NCI-H2029 (cell line): ENCODE measurements around the gene HOXA9.

ENCODE experiments used
- DNase-seq: peaks from one replicate; lab custom pipeline; 2025; lab: John Stamatoyannopoulos, UW

HOXA9 gene

DNA sequence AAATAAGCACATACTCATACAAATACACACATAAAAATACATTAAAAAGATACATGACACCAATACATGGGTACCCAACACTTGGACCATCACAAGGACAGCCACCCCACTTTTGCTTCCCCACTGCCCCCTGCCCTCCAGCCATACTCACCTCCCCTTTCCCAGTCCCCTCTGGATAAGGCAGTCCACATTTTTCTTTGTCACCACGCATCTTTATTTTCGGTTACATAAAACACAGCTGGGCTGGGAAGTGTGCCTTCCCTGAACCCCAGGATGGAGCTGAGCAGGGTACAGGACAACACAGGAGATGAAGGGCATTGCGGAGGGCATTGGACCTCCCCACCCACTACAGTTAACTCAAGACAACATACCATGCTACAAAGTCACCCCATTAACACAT lies 11.8 kb downstream of the HOXA9 start:
- no peak for DNase-seq

DNA sequence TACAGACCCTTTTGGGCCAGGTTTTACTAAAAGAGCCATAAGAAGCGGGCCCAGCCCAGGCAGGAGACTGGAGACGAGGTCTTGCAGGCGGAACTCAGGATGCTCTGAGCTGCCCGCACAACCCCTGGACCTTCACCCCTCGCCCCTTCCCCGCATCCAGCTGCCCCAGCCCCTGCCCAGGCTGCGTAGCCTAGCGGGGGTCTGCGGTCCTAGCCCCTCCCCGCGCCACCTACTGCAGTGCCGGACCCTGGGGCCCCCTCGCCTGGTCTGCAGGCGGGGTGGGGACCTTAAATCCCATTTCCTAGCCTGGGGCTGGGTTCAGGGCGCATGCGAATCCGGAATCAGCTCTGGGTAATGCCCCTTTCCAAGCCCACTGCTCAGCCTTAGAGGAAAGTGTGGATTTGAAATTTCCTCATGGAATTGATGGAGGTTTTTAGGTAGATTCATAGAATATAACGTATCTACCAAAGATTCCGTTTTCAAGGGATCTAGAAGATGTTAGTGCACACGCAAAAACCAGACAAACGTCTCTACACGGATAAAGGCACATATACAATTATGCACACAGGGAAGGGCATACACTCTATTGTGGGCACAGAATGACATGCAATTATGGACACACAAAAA lies 12.4 kb downstream of the HOXA9 start:
- no peak for DNase-seq

DNA sequence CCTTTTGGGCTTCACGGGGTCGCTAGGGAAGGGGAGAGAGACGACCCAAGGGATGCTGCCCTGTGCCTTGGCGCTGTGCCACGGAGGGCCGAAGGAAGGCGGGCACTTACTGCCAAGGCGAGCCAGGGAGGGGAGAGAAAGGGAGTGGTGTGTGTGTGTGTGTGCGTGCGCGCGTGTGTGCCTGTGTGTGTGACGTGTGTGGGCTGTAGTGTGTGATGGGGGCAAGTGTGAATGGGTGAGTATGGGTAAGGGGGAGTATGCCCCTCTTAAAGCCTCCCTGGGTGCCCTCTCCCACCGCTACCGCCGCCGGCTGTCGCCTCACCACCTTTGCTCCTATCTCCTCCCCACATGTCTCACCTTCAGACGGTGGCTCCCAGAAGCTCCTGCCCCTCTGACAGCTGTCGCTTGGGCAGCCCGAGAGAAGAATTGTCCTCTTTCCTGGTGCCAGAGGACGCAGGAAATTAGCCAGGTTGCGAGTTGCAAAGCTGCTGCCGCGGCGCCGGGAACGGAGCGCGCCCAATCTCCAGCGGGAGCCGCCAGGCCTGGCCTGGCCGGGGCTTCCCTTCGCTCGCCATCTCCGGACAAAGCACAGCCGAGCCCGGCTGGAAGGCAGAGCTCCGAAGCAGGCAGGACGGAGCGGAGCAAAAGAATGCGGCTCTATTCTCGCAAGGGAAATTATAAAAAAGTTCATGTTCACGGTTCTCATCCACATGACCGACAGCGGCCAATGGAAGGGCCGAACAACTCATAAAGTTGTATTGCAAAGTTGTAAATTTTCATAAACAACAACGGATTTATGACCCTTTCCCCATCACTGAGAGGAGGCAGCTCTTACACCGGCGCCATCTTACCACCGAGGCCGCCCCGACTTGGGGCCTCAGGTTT lies 13.2 kb downstream of the HOXA9 start, which contains the start of gene HOXA3:
Gene HOXA3 (minus strand): TSS at position 653 of the 885 bp plus-strand sequence. CDS start 41,943 bp downstream, outside the sequence.
- DNase-seq = no peak

DNA sequence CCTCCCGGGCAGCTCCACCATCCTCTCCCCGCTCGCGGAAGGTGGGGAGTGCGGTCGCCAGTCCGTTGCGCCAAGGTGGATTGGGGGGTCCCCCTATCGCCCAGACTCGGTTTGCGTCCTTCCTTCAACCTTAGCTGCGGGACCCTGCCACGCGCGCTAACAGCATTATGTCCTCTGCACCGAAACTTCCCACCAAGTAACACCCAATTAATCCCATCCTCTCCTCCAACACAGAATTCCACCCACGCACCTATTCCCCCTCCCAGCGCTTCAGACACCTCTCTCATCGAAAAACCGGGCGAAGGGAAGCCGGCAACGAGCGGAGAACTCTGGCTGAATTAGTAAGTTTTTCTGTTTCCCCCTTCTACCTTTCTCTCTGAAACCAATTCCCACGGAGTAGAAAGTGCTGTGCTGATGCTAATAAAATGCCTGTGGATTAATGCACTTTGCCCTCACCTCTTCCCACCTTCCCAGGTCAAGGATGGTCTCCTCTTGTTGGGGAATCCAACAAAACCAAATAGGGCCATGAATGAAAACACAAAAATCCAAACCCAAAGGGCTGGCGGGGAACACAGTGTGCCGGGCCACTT lies 13.9 kb downstream of the HOXA9 start:
- DNase-seq = no peak

DNA sequence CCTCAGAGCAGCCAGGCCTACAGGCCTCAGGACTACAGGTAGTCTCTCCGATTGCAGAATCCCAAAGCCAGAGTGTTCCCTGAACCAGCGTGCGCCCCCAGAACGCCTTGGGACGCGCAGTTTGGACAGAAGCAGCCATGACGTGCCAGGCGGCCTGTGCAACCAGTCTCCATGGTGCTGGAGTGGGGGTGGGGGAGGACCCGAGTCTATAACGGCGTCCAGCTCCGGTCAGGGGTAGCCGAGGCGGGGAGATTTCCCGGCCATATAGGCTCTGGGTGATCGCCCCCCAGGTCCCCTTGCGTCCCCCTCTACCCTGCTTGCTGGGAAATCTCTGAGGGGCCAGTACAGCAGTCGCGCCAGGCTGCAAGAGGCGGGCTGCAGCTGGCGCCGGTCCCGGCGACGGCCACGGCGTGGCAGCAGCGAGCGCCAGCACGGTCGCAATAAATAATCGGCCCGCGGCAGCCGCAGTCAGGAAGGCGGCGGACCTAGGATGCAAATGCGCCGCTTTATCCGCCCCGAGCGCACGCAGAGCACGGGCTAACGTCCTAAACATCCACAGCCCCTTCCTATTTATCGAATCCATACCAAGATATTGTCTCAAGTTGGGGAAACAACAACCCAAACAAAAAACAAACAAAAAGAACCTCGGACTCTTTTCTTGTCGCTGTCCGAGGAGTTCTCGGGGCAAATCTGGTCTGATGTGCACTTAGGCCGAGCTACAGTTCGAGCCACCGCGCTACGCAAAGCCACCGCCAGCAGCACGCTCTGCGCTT lies 14.6 kb downstream of the HOXA9 start:
- no peak for DNase-seq

DNA sequence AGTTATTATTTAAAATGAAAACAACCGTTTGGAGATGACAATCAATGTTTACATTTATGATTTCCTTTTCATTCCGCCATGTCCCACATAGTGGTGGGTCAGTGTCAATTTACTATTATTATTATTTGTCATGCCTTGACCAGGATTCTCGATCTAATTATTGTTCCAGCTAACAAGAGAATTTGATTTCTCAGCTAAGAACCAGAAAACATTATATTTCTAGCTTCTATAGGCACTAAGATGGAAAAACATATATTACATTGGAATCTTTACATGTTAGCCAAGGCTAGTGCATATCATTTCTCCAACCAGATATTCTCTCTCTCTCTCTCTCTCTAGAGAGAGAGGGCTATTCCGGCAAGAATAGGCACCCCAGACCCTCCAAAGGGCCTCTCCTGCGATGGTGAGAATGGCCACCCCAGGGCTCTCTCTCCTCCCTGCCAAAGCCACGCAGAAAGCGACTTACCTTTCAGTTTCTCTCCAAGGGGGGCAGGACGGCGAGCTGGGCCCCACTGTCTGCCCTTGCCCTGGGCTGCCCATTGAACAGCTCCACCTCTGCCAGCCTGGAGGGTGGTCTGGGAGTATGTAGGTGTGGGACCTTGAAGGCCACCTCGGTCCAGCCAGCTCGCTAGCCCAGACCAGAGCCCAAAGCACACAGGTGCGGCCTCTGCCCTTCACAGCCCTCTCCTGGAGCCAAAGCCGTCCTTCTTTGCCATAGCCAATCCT lies 15.3 kb downstream of the HOXA9 start:
- no peak for DNase-seq

DNA sequence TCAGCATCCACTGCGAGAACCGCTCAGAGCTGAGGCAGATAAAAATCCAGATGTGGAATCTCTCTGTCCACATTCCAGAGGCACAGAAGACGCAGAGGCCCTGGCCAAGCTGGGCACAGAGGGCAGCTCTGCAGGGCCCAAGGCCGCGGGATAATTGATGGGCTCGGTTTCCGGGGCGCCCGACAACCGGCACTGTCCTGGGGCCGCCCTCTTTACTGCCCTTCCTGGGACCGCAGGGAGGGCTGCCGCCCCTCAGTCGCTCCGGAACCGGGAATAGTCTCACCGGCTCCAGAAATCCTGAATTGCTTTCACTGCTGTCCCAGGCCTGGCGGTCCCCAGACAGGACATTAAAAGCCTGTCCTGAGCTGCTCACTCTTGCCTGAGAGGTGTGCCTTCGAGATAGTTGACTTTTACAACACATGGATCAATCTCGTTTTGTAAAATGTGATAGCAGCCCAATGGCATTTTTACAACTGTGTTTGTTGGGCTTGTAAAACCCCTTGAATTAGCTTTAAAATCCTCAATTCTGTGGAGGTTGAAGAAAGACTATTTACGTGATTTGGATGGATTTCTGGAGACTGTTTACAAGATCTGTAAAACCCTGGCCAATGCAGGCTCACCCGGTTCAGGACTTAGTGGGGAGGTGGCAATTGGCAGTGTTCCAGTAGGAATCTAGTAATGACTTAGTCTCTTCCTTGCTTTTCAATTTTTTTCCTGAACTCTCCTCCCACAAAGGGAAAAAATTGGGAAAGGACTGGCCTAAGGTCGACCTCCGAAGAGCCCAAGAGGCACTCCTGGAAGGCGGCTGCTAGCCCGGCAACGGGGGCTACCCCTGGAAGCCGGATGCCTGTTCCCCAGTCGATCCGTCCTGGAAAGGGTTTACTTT lies 16.3 kb downstream of the HOXA9 start:
- DNase-seq = no peak

DNA sequence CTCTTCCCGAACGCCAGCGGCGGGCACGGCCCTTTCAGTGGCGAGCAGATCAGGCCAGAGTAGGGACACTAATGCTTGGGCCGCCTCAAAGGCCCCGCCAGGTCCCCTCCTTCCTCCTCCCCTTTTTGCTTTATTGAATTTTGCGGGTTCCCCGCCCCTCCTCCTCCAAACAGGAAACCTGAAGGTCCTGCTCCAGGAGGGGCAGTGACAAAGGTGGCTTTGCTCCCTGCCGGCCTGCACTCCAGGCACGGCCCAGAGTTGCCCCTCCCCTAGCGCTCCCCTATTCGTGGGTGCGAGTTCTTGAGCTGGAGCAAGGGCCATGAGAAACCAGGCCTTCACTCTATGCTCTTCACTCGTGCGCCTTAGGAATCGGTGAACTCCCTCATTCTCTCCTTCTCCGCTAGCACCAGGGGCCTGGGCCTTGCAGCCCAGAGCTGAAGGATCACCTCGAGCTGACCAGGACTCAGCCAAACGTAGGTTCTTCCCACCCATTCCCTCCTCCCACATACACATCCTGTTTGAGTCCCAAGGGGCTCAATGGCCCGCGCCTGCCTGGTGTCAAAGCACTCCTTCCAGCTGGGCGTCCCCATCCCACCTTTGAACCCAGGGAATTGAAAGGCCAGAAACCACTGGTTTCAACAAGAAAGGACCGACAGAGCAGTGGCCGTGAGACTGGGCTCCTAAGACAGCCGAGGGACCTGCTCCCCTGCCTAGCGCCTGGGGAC lies 17.1 kb downstream of the HOXA9 start:
- DNase-seq = no peak

DNA sequence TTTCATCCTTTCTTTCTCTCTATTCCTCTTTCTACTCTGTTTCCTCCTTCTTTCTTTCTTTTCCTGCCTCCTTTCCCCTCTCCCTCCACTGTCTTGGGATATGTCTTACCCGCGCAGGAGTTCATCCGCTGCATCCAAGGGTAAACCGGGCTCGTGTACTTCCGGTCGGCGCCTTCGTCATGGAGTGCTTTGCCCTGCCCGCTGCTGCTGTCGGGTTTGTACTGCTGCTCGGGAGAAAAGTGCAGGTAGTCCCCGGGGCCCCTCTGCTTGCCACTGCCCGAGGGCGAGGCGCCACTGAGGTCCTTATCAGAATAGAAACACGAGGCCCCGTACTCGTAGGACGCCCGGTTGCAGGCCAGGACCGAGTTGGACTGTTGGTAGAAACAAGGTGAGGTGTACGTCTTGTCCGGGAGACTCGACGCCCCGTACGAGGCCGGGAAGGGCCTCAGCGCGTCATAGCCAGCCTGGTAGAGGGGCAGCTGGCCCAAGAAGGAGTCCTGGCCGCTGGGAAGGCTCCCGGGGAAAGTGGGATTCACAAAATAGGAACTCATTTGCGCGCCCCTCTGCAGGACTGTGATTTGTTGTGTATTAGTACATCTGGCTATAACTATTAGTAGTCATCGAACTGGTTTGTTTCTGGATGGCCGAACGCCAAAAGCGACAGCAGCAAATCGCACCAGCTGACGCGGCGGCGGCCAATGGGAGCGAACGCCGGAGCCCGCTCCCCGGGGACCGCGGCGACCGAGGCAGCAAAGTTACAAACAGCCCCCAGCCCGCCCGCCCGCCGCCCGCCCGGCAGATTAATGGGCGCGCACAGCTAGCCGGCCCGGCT lies 17.9 kb downstream of the HOXA9 start, which contains the start of gene HOXA6:
Gene HOXA6 (minus strand): TSS at position 576 of the 832 bp plus-strand sequence. CDS start 25 bp downstream, at position 551.
- no peak for DNase-seq

DNA sequence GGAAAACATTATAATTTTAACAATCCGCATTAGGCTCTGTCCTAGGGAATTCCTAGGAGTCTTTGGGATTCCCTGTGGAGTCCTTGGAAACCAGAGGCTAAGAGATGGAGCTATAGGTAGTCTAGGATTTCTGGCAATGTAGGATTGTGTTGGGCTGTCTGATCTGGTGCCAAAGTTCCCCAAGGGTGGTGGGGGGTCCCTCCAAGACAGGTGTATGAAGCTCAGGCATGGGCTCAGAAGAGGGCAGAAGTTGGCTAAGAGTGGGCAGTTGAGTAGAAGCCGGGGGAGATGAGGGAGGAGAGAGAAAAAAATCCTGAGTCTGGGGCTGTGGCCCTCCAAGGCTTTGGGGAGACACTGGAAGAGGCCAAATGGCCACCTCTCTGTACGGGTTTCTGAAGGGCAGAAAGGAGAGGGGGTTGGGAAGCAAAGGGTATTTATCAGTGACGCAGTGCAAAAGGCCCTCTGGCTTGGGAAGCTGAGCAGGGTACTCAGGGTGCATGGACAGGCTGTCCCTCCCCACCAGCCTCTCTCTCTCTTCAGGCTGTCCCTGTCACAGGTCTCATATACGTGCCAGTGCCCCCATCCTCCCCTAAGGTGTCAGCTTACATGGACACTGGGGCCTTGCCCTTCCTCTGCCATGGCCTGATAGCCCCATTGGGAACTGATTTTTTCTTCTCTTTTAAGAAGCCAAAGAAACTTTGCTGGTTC lies 18.7 kb downstream of the HOXA9 start:
- DNase-seq = no peak

DNA sequence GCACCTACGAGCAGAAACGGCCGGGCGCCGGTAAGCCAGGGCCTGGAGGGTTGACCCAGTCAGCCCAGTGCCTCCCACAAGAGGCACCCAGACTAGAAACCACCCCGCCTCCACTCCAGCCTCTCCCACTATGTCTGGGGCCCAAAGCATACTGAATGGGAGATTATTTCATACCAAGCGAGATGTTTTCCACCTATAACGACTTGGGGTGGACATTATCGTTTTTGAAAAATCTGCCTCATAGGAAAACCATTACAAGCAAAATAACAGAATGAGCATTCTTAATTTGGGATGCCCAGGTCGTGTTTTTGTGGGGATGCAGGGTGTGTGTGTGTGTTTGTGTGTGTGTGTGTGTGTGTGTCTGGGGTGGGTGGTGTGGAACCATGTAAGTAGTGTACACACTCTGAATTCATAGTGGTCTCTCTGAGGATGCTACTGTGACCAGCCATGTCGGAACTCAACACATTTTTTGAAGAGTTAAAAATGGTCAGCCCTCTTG lies 19.4 kb downstream of the HOXA9 start:
- no peak for DNase-seq

DNA sequence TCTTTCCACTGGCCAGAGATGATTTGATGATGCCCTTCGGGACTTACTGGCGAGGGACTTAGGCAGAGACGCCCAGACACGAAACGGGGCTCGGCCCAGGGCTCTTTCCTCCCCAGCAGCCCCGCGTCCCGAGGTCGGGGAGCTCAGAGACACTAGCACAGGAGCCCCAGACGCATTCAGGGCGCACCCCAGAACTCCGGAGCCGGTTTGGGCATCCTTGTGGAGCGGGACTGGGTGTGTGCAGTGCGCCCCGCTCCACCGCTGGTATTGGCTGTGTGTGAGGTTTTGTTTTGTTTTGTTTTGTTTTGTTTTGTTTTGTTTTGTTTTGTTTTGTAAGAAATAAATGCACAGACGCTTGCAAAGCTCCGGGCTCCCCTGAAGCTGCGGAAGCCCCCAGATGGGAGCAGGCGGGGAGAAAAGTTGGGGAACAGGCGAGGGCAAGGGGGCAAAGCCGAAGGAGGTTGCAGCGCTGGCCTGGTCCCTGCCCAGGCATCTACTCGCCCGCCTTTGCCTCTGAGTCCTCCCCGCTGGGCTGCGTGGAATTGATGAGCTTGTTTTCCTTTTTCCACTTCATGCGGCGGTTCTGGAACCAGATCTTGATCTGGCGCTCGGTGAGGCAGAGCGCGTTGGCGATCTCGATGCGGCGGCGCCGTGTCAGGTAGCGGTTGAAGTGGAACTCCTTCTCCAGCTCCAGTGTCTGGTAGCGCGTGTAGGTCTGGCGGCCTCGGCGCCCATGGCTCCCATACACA lies 20.0 kb downstream of the HOXA9 start:
- DNase-seq = no peak

DNA sequence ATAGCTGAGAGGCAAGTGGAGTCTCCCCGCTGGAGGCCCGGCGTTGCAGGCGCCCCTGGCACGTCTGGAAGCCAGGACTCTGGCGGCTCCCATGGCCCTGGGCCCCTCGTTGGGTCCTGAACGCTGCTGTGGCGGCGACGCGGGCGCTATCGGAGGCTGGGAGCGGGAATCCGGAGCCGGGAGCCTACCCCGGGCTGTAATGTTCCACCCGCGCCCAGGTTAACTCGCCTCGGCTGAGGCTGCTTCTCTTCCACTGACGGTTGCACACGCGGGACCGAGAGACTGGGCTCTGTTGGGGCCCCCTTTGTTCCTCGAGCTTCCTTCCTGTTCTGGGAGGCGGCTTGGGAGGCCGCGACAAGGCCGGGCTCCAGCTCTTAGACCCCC lies 20.6 kb downstream of the HOXA9 start:
- no peak for DNase-seq

DNA sequence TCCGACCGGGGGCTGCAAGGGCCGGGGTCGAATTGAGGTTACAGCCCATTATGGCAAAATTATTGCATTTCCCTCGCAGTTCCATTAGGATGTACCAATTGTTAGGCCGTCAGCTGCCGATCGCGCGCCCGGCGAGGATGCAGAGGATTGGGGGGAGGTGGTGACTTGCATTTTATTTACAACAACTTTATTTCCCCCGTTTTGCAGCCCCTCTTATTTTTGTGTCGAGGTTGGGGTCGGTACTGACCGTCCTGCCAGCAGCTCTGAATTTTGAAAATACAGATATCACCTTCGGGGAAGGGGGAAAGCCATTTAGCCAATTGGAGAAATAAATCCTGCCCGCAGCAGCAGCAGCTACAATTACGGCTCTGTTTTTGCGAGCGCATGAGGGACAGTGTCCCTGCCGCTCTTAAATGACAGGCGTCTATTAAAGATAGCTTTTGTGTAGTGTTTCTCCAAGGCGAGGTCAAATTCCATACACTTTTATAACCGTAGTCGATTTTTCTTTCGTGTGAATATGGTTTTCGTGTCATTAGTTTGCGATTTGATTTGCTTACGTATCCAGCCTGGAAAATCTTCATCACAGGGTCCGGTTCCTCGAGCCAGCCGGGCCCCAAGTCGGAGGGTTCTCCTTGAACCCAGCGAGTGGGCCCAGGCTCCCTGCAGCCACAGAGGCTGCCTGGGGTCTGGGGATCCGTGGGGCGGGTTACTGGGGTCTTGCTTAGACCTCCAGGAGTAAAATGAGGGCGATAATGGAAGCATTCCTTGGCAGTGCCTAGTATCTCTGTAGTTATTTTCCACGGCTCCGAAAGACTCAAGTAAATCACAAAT lies 21.2 kb downstream of the HOXA9 start:
- DNase-seq = no peak

DNA sequence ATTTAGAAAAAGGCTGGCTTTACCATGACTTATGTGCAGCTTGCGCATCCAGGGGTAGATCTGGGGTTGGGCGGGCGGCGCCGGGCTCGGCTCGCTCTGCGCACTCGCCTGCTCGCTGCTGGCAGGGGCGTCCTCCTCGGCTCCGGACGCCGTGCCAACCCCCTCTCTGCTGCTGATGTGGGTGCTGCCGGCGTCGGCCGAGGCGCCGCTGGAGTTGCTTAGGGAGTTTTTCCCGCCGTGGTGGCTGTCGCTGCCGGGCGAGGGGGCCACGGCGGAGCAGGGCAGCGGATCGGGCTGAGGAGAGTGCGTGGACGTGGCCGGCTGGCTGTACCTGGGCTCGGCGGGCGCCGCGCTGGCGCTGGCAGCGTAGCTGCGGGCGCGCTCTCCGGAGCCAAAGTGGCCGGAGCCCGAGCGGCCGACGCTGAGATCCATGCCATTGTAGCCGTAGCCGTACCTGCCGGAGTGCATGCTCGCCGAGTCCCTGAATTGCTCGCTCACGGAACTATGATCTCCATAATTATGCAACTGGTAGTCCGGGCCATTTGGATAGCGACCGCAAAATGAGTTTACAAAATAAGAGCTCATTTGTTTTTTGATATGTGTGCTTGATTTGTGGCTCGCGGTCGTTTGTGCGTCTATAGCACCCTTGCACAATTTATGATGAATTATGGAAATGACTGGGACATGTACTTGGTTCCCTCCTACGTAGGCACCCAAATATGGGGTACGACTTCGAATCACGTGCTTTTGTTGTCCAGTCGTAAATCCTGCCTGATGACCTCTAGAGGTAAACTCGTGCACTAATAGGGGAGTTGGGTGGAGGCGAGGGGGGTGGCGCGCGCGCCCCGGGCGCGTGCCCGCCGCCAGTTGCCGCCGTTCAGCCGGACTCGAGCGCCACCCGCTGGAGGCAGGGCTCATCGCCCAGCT lies 22.1 kb downstream of the HOXA9 start, which contains the start of gene HOXA5:
Gene HOXA5 (minus strand): TSS at position 659 of the 927 bp plus-strand sequence. CDS start 74 bp downstream, at position 585.
- no peak for DNase-seq
